Keratinocyte (primary cell): Measurements from ENCODE around the gene ENTPD6. TPM values are rescaled to one million over a fixed set of nuclear protein-coding genes. Genes with fewer than 3 reads are reported as not detected.

ENCODE experiments used
- DNase-seq: peaks from one replicate; pipeline ENCODE4 v3.0.0-alpha.2; 2011; ENCODE audit warnings: low read depth, missing footprints, low spot score
- FAIRE-seq: peaks from 2 replicates; lab custom pipeline; 2011; peaks lifted over from hg19 to GRCh38; lab: Jason Lieb, UNC
- H2AFZ ChIP-seq: 2 replicates; pipeline ENCODE4 v1.6.0; 2012; ENCODE audit warnings: low read length, control low read depth, inconsistent platforms; ENCODE audit not compliant: control insufficient read depth
- H3K27ac ChIP-seq: 2 replicates; pipeline ENCODE4 v1.5.1; 2011; ENCODE audit warnings: low read length; ENCODE audit not compliant: control insufficient read depth, insufficient read depth
- H3K27me3 ChIP-seq: 3 replicates; pipeline ENCODE4 v1.6.0; 2011; ENCODE audit warnings: low read length; ENCODE audit not compliant: control insufficient read depth, insufficient read depth; ENCODE audit errors: extremely low read depth
- H3K36me3 ChIP-seq, 2 experiments: 2 replicates in 1 of 2; 3 replicates in 1 of 2; pipeline ENCODE4 v1.5.1; 2011; ENCODE audit warnings: low read length in 2 of 2, mild to moderate bottlenecking in 1 of 2; ENCODE audit not compliant: control insufficient read depth in 2 of 2, insufficient read depth in 2 of 2; ENCODE audit errors: extremely low read depth in 1 of 2
- H3K4me1 ChIP-seq: 3 replicates; pipeline ENCODE4 v1.5.1; 2011; ENCODE audit warnings: low read length; ENCODE audit not compliant: control insufficient read depth, insufficient read depth; ENCODE audit errors: extremely low read depth
- H3K4me2 ChIP-seq: 3 replicates; pipeline ENCODE4 v1.6.0; 2011; ENCODE audit warnings: low read depth, low read length; ENCODE audit not compliant: control insufficient read depth, insufficient read depth; ENCODE audit errors: extremely low read depth
- H3K4me3 ChIP-seq, 3 experiments: fragments of 200-600 bp in 1 of 3; sonication (generic) in 1 of 3; 2 replicates in 2 of 3; 3 replicates in 1 of 3; pipeline ENCODE4 v1.5.1; 2011 to 2016; ENCODE audit warnings: low read length in 3 of 3, mild to moderate bottlenecking in 3 of 3, control low read depth in 2 of 3, inconsistent platforms in 1 of 3, low read depth in 1 of 3, mixed read lengths in 1 of 3, mixed run types in 1 of 3, moderate library complexity in 1 of 3; ENCODE audit not compliant: control insufficient read depth in 2 of 3, insufficient read depth in 2 of 3; ENCODE audit errors: extremely low read depth in 1 of 3
- H3K79me2 ChIP-seq: 2 replicates; pipeline ENCODE4 v1.6.0; 2012; ENCODE audit warnings: low read length; ENCODE audit not compliant: control insufficient read depth, insufficient read depth
- H3K9ac ChIP-seq: 3 replicates; pipeline ENCODE4 v1.6.0; 2011; ENCODE audit warnings: low read length; ENCODE audit not compliant: control insufficient read depth, insufficient read depth; ENCODE audit errors: extremely low read depth
- H3K9me1 ChIP-seq: 3 replicates; pipeline ENCODE4 v1.6.0; 2011; ENCODE audit warnings: low read length; ENCODE audit not compliant: control insufficient read depth, insufficient read depth; ENCODE audit errors: extremely low read depth
- H3K9me3 ChIP-seq: 2 replicates; pipeline ENCODE4 v1.5.1; 2012; ENCODE audit warnings: low read depth, low read length; ENCODE audit not compliant: control insufficient read depth
- H4K20me1 ChIP-seq: 3 replicates; pipeline ENCODE4 v1.6.0; 2011; ENCODE audit warnings: low read length; ENCODE audit not compliant: control insufficient read depth, insufficient read depth; ENCODE audit errors: extremely low read depth
- EZH2 ChIP-seq: IDR thresholded peaks from one replicate; pipeline ENCODE4 v1.6.1; 2012; ENCODE audit warnings: inconsistent platforms, mild to moderate bottlenecking, low read length, moderate library complexity
- dilution Hi-C: fragments of 300-500 bp; cut with MboI; formaldehyde crosslinking; loops from one replicate; pipeline ENCODE4 v1.7.0; 2020; ENCODE audit warnings: low sequenced_read_pairs; ENCODE audit not compliant: extremely low pct_ligation_motif_present
- polyA plus RNA-seq, 5 experiments: library from polyadenylated mRNA; depleted of rRNA in 3 of 5; stranded (reverse) in 3 of 5; stranded (forward) in 1 of 5; unstranded in 1 of 5; fragments of >200 nt; gene quantifications; 1 replicate in 1 of 5; 2 replicates in 3 of 5; 3 replicates in 1 of 5; pipeline versions ENCODE4 v1.2.1 to v1.2.3, GENCODE V29; 2011 to 2012; ENCODE audit warnings: missing spikeins in 2 of 5, low read depth in 1 of 5, low replicate concordance in 1 of 5
- TF ChIP-seq, protein P1 (sequence below), 3 experiments: IDR thresholded peaks in 1 of 3; conservative IDR thresholded peaks in 1 of 3; optimal IDR thresholded peaks in 1 of 3; 2 replicates in 2 of 3; 3 replicates in 1 of 3; pipeline versions ENCODE3 to v1.5.1; 2011; ENCODE audit warnings: low read length in 3 of 3, mild to moderate bottlenecking in 3 of 3, moderate library complexity in 2 of 3, control low read depth in 1 of 3, inconsistent platforms in 1 of 3; ENCODE audit not compliant: insufficient read depth in 2 of 3; ENCODE audit errors: extremely low read depth in 1 of 3

The ENTPD6 gene
- polyA plus RNA-seq, 1 donor (not counting 4 experiments of a cell fraction or from before 2014, with no cell fraction given) = 57.8 TPM

DNA sequence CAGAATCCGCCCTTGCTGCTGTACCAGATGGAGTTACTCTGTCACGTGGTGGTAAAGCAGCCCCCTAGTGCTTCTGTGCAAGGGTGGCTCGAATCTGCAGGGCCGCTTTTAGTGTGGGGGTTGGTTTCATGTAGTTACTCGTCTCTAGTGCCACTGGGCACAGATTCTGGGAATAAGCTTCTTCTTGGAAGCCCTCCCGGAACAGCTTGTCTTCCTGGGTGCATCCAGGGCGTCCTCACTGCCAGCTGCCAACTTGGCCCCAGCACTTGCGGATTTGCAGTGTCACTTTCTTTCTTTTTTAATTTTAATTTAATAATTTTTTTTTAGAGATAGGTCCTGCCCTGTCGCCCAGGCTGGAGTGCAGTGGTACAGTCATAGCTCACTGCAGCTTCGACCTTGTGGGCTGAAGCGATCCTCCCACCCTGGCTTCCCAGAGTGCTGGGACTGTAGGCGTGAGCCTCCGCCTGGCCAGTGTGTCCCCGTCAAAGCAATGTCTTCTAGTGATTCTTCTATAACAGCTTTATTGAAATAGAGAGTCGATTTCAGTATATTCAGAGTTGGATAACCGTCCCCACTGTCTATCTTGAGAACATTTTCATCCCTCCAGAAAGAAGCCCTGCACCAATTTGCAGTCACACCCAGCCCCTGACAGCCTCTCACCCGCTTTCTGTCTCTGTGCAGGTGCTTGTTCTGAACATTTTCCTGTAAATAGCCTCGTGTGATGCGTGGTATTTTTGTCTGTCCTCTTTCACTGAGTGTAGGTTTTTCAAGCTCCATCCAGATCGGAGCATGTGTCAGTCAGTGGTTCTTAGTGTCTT lies 78.2 kb downstream of the ENTPD6 start:
- TF ChIP-seq EZH2 = no peak
- TF ChIP-seq, protein P1, sequence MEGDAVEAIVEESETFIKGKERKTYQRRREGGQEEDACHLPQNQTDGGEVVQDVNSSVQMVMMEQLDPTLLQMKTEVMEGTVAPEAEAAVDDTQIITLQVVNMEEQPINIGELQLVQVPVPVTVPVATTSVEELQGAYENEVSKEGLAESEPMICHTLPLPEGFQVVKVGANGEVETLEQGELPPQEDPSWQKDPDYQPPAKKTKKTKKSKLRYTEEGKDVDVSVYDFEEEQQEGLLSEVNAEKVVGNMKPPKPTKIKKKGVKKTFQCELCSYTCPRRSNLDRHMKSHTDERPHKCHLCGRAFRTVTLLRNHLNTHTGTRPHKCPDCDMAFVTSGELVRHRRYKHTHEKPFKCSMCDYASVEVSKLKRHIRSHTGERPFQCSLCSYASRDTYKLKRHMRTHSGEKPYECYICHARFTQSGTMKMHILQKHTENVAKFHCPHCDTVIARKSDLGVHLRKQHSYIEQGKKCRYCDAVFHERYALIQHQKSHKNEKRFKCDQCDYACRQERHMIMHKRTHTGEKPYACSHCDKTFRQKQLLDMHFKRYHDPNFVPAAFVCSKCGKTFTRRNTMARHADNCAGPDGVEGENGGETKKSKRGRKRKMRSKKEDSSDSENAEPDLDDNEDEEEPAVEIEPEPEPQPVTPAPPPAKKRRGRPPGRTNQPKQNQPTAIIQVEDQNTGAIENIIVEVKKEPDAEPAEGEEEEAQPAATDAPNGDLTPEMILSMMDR (optimal IDR thresholded peaks at IDR 0.05 in 1 of 3, IDR thresholded peaks at IDR 0.05 in 1 of 3, conservative IDR thresholded peaks at IDR 0.05 in 1 of 3; ENCODE audit: extremely low read depth in 1 of 3, insufficient read depth in 2 of 3, low read length in 3 of 3) = no peak
- Histone ChIP-seq H2AFZ (no peak overlapping the region), H3K9me1 (no peaks in the 10 kb centered on the region), H4K20me1 (peaks cover 5% of the 10 kb centered on the region), H3K27me3 (no peaks in the 10 kb centered on the region), H3K9me3 (no peaks in the 10 kb centered on the region), H3K27ac (no peak overlapping the region), H3K36me3 (peaks cover 76 to 80% of the 10 kb centered on the region in 2 experiments), H3K4me2 (no peak overlapping the region), H3K4me3 (no peak overlapping the region), H3K9ac (no peak overlapping the region), H3K79me2 (peaks cover 19% of the 10 kb centered on the region), H3K4me1 (no peaks in the 10 kb centered on the region)
- DNase-seq = no peak
- no peak for FAIRE-seq
- dilution Hi-C loops = no loop called here

GRCh38 chr20:25274481-25274880 lies 79.0 kb downstream of the ENTPD6 start:
- dilution Hi-C loops = no loop called here

More at GRCh38 chr20:25274481-25274880, 79.0 kb downstream of the ENTPD6 start:
- DNase-seq = no peak
- no peak for TF ChIP-seq EZH2
- TF ChIP-seq, protein P1 (optimal IDR thresholded peaks at IDR 0.05 in 1 of 3, IDR thresholded peaks at IDR 0.05 in 1 of 3, conservative IDR thresholded peaks at IDR 0.05 in 1 of 3; ENCODE audit: extremely low read depth in 1 of 3, insufficient read depth in 2 of 3, low read length in 3 of 3) = no peak
- no peak for FAIRE-seq
- H3K9ac ChIP-seq = no peak overlapping the region
- H3K9me1 ChIP-seq = no peaks in the 10 kb centered on the region
- H3K4me1 ChIP-seq = no peaks in the 10 kb centered on the region
- H3K27me3 ChIP-seq = no peaks in the 10 kb centered on the region
- peaks cover 73 to 76% of the 10 kb centered on the region in 2 experiments for H3K36me3 ChIP-seq
- H3K79me2 ChIP-seq = peaks cover 14% of the 10 kb centered on the region
- H3K4me3 ChIP-seq = no peak overlapping the region
- H3K27ac ChIP-seq = no peak overlapping the region
- no peak overlapping the region for H2AFZ ChIP-seq
- peaks cover 5% of the 10 kb centered on the region for H4K20me1 ChIP-seq
- no peaks in the 10 kb centered on the region for H3K9me3 ChIP-seq
- H3K4me2 ChIP-seq = no peak overlapping the region
